Left renal cortex interstitium (tissue), 4 donors: Measurements from ENCODE around the gene IFT27. TPM values are rescaled to one million over a fixed set of nuclear protein-coding genes. Genes with fewer than 3 reads are reported as not detected.

Experiments used
- DNase-seq, 4 donors: peaks; one replicate each; pipeline ENCODE4 v3.0.0-alpha.2; 2013; ENCODE audit warnings: low read depth in 4 of 4, low spot score in 2 of 4, missing footprints in 1 of 4
- polyA plus RNA-seq, 4 donors: library from polyadenylated mRNA; unstranded; fragments of 120-200 nt; gene quantifications; one replicate each; pipeline ENCODE4 v1.2.1, GENCODE V29; 2013; ENCODE audit not compliant: insufficient read length in 4 of 4

IFT27 gene
- polyA plus RNA-seq, 4 donors, result 44.4 to 65.7 (median 55.2) TPM

DNA sequence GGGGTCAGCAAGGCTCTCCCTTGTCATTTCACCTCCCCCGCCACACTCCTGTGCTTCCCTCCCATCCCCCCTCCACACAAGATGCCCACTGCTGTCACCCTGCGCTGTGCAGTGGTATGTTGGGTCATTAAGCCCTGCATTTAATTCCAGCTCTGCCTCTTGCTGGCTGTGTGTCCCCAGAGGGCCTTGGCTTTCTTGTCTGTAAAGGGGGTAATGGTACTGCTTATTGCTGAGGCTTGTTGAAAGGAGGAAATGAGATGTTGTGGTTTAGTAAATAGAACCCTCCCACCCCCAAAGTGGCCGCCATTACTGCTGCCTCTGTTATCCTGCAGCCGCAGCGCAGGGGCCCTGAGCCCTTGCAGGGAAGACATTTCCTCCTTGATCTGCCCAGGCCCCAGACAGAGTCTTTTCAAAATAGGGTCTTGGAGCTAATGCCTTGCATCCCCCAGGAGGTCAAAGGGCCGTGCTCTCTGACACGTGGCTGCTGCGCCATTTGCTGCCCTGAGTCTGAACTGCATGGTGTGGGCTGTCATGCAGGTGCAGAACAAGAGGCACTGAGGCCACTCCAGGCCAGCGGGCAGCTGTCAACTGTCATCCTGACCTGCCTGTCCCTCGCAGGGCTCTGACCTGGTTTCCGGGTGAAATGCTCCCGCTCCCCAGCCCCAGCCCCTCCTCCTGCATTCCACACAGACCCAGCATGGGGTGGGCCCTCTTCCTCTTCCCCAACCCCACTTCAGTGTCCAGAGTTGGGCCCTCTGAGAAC is 22.2 kb upstream of the IFT27 start:
- no peak for DNase-seq

DNA sequence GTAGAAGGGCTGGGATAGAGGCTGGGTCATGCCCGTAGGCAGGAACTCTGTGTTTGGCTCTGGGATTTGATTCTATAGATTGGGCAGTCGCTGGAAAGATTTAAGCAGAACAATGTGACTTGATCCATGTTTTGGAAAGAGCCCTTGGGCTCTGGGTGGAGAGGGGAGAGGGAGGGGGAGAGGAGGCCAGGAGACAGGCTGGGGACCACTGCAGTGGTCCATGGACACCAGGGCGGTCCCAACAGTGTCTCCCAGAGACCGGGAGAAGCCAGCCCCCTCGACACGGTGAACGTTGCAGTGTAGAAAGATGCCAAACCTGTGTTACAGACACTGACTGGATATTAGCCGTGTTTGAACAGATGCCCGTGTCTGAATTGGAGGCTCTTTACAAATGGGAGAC is 21.5 kb upstream of the IFT27 start:
- no peak for DNase-seq

DNA sequence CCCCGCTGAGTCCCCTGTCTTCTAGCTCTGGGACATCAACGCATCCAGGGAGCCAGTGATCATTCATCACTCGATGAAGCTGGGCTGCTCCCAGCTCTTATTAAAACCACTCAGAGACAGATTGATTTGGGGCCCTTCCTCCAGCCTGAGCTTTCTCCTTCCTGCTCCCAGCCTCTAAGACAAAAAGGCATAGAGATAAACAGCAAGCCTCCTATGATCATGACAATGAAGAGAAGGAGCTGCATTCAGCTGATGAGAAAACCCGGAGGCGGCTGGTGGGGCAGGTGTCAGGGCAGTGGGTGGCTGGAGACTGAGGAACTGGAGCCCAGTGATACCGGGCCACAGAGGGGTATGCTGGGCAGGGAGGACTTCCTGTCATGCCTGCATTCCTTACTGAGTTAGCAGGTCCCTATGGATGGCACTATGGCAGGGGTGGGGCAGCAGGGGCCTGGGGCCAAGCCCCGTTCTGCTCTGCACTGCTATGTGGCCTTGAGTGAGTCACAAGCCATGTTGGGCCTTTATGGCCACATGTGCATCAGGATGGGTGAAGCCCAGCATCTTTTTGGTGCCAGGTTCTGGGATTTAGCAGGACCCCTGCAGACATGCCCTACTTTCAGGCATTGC is 20.7 kb upstream of the IFT27 start:
- no peak for DNase-seq

DNA sequence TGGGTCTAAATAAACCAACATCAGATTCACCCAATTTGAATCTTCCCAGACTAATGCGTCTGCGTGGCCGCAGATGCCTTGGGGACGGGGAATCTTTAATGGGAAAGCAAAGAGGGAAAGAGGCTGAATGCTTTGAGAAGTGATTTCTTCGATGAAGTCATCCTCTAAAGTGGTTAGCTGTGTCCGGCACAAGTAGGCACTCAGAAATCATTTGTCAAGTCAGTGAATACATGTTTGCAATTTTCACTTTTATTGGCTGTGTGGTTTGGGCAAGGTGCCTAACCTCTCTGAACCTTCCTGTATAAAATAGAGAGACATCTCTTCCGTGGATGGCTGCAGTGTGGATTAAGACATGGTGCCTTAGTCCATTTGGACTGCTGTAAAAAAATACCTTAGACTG is 19.7 kb upstream of the IFT27 start:
- no peak for DNase-seq

DNA sequence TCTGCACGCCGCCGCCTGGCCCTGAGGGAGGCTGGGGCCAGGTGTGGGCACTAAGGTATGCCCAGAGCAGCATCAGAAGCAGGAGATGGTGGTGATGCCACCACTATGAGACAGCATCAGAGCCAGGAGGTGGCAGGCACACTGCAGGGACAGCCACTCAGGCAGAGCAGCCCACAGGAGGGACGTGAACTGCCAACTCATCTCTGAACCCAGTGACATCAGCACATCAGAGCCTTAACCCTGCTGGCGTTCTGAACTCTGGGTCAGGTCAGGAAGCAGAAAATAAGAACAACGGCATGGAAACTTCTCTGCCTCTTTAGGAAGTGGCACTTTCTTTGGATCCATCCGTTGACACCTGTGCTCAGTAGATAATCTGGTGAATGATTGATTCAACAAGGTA is 14.7 kb upstream of the IFT27 start:
- no peak for DNase-seq

DNA sequence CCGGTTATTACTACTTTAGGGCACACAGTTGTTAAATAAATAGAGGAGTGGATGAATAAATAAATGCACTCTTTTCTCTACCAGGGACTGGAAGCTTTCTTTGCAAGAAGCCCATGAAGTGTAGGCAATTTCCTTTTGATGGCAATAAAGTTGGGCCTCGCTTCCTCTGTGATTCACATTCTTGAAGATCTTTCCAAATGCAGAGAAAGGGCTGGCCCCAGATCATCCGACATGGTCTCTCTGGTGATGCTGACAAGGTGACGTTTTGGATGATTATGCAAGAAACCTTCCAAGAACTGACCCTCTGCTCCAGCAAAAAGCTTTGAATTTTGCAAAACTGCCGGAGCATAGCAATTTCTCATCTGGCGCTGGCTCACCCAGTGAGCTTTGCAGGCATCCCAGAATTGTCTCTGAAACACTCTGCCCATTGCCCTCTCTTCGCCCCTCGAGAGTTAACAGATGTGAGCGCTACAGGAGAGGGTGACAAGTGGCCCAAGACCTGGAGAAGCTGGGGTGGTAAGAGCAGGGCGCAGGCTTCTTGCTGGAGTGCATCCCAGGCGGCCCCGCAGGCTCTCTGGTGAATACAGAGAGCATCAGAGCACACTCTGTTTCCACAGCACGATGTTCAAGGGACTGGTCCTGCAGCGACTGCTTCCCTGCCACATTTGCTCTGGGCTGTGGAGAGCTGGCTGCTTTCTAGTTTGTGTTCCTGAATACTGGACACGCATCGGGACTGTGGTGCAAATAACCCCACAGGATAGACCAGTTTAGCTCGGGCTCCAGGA is 11.5 kb upstream of the IFT27 start:
- DNase-seq, result no peak

DNA sequence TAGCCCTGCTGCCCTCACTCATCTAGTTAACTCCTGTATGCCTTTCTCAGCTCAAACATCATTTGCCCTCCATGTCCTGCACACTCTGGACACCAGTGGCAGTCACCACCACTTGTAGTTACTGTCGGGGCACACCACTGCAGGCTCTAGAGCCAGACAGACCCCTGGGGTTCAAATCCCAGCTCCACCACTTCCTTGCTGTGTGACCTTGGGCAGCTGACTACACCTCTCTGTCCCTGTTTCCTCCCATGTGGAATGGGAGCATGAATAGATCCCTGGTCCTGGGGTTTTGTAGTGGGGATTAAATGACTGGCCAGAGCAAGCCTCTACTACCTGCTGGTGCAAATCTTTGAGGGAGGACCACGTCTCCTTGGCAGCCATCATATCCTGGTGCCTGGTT is 7.8 kb upstream of the IFT27 start:
- no peak for DNase-seq

DNA sequence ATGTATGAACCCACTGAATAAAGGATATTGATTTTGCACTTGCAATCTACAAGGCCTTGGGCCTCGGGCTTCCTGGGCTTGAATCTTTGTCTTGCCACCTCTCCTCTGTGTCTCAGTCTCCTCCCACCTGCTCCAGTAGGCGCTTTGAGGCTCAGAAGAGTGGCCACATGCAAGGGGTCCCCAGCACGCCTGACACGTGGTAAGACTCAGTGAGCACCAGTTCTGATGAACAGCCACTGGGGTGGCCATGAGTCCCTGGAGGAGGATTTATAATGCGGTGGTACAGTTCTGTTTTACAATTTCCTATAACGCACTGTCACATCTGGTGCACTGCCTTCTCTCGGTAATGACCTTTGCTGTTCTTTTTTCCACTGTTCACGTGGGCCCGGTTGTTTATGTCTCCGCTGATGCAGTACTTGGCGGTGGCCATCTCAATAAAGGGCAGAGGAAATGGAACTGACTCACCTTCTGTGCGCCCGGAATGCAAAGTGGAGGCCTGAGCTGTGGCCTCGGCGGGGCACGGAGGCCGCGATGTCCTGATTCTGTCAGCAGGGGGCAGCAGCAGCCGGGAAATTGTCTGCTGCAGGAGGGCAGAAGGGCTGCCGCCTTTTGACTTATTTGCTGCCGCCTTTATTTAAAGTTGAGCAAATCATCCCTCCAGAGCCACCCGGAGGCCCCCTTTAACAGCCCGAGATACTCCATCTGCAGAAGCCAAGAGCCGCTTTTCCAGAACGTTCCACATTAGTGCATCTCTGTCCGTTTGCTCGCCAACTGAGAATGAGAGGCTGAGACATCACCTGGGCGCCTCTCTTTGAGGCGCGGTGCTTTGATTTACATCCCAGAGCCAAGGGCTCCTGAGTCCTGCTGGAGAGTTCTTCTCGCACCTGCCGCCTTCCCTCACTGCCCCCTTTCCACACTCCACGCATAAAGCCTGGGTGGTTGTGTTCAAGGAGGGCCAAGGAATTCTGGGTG is 6.0 kb upstream of the IFT27 start:
- DNase-seq, result no peak

DNA sequence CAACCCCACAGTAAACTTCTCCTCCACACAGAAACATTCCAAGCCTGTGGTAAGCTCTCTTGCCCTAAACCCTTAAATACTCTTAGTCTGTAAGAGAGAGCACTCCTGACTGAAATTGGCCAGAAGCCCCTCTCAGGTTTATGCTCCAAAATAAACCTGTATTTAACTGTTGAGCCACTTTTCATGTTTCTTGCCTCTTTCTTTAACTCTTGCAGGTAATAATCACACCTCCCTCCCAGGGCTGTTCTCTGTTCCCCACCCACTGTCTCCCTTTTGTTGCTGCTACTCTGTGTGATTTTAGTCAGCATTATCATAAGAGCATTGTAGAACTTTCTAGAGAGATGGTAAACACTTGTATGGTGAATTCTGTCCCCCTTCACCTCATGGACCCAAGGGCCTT is 2.1 kb upstream of the IFT27 start:
- DNase-seq, result no peak

DNA sequence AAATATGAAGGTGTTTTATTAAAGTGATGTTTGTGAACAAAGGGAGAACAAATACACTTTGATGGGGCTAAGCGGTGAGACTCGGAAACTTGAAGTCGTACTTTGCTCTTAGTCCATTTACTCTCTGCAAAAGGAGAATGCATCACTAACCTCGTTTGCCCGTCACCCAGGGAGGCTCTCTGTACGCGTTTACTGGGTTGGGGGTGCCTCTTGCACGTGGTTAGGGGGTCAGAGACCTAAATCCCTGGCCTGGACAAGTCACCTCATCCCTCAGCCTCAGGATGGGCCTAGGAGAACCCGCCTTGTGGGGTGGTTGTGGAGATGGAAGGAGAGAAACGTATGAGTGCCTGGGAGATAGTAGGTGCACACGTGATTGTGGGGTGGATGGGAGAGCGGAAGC is 803 bp upstream of the IFT27 start:
- peak in 1 of 4 donors; percentile 17 for DNase-seq

DNA sequence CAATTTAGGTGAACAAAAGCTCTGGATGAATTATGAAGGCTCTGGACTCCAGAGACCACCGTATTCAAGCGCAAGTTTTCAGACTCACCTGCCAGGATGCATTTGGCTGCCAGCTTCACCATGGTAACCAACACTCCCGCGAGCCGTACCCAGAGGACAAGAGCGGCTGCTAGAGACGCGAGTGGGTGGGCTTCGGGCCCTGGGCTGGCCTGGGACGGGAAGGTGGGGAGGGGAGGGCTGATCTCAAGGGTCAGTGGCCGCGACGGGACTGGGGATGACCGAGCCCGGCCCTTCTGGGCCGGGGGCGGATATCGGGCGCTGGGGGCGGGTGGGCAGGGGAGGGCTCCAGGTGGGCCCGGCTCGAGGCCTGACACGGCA is 344 bp downstream of the IFT27 start:
- no peak for DNase-seq

DNA sequence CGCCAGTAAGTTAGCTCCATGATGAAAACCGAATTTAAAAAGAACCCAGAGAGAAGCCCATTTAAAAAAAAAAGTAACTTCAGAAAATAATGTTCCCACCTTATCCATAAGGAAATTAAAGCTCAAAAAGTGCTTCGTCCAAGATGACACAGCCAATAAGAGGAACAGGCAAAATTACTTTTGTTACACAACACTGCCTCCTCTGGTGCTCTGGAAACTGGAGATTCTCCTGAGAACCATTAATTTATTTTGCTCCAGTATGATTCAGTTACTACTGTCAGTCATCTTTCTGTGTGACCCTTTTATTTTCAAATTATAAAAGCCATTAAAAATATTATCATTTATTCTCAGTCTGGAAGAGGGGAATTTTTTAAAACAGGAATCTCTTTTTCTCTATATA is 2.0 kb downstream of the IFT27 start:
- DNase-seq, result no peak

DNA sequence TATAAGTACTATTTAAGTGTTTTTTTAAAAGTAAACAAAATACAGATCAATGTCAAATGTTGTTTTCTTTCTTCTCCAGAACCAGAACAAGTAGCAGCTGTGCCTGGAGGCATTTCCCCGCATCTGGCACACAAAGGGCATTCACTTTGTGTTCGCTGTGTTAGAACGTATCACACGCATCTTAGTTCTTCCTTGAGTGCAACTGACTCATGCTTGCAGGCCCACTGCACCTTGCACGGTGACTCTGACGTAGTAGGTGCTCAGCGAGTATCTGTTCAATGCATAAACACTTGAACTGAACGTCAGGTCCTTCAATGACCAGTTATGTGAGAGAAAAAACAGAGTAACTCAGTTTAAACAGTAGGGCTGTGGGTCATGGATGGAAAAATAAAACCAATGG is 3.5 kb downstream of the IFT27 start:
- DNase-seq, result no peak

DNA sequence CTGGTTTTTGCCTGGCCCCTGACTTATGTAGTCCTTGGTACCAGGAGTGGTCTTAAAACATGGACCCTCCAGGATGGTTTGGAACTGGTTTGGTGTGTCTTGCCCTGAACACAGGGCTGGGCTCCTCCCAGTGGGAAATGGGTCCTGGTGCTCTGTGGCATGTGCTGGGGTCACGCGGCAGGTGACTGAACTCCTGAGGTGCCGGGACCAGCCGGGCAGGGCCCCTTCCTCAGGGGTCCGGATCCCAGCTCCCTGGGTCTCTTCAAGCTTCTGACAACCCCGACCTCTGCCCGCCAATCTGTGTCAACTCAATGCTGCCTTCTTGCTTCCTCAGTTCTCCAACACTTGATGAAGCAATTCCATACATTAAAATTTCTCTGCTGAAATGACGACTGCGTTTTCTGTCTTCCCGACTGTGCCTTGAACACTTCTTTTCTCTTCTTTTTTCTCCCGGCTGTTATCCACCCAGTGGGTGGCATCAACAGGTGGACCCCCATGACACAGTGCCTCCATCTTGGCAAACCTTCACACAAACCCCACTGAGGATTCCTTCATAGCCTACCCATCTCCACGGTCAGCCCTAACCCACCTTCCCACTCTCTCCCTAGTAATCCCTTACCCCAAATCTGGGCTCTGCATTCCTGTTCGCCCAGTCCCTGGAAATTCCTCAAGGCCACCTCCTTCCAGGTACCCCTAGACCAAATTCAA is 4.4 kb downstream of the IFT27 start:
- no peak for DNase-seq

DNA sequence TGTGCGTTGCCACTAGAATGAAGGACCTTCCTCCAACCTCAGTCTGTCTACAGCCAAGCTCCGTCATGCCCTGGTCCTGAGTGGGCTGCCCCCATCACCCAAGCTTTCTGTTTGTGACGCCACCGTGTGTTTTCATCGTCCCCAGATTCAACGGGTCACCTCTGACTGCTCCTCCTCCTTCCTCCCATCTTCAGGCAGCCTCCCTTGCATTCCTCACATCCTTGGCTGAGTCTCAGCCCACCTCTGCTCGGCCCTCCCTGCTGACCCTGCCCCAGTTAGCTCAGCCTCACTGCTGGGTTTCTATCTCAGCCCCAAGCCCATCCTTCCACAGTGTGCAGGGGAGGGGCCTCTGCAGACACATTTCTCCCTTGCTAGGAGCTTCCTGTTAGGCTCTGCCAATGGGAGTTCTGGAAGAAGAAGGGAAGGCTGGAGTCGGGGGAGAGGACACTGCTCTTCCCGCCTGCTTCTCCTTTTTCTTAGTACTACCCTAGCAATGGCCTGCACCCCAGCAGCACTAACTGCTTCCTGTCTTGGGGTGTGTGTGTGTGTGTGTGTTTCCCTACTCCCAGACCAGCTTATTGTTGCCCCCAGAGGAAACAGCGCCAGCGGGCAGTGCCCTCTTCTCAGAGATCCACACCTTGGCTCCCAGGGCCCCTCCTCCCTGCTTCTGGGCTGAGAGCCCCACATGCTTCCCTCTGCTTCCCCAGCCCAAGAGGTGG is 5.2 kb downstream of the IFT27 start:
- no peak for DNase-seq

DNA sequence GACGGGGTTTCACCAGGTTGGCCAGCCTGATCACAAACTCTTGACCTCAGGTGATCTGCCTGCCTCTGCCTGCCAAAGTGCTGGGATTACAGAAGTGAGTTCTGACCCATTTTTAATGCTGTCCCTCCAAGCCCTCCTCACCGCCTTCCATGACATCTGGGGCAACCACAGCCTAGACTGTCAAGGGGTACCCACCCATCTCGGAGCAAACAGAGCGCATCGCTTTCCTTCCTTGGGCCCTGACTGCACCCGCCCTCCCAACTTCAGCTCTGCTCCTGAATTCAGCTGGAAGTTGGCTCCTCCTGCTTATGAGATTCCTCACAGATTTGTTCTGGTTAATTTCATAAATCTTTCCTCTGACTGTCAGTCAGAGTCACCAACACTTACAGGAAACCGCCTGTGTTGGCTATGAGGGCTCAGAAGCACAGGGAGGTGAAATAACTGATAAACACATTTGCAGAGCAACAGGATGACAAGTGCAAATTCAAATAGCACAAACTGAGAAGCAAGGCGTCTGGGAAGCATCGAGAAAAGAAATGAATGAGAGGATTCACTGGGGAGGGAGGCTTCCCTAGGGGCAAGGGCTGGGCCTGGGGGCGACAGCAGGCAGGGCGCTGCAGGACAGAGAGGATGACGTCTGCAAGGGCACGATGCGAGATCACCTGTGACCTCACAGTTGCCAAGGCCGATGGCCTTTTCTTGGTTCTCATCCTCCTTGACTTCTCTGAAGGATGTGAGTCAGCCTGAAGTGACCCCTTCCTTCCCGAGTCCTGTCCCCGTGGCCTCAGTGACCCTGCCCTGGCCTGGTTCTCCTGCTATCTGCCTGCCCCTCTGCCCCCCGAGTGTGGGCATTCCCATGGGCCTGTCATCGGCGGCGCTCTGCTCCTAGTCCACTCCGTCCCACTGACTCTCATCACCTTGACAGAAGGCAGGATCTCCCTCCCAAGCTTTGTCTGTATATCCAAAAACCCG is 6.1 kb downstream of the IFT27 start:
- no peak for DNase-seq

DNA sequence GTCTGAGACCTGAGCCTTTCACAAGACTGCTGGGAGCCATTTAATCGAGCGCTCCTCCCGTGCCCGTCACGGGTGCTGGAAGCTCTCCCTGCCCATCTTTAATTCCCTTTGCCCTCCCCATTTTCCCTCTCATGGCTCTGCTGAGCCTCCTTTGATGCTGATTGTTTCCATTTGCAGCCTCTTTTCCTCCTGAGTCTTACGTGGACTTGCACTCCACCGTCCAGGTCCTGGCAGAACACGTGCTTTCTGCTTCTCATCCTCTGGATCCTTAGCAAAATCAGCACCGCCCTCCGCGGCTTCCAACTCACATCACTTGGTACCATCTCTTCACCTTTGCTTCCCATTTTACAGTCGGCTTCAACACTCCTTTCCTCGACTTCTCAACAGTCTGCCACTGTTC is 7.3 kb downstream of the IFT27 start:
- DNase-seq, result no peak

DNA sequence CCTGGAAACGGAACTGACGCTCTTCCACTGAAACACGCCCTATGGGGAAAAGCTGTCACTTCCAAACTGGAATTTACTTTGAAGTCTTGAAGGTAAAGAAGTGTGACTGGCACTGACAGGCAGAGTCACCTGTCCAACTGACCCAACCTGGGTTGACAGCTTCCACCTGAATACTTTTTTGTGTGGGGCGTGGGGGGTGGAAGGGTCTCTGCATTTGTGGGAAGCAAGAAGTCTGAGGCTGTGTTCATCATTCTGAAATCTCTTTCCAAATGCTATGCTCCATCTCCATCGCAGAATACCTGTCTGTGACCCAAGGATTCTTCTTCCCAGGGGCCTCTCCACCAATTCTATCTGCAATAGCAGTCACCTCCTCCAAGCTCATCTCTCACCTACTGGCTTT is 7.8 kb downstream of the IFT27 start:
- no peak for DNase-seq
